HEK293 (cell line): ENCODE measurements around the gene PTPRN2.
"Not testable (repeated sequence)": the region's sequence is repeated elsewhere in the genome, so short reads cannot be mapped to it uniquely, and the experiment has no call there.

Source experiments
- ATF2 ChIP-seq: fragments of 450-650 bp; formaldehyde crosslinking; IDR thresholded peaks from 2 replicates; pipeline ENCODE4 v1.5.1; 2016; ENCODE audit warnings: missing biosample characterization, missing genetic modification characterization, low read depth
- CTCF ChIP-seq: fragments of 450-650 bp; formaldehyde crosslinking; IDR thresholded peaks from 2 replicates; pipeline ENCODE4 v1.5.1; 2016; ENCODE audit warnings: missing biosample characterization, missing genetic modification characterization
- HOXD13 ChIP-seq: sonication (generic); formaldehyde crosslinking; IDR thresholded peaks from 2 replicates; pipeline ENCODE4 v1.8.0; 2022; ENCODE audit warnings: missing genetic modification reagents, borderline replicate concordance
- INSM2 ChIP-seq: fragments of 450-650 bp; formaldehyde crosslinking; IDR thresholded peaks from 2 replicates; pipeline ENCODE4 v1.5.1; 2016; ENCODE audit warnings: missing biosample characterization, missing genetic modification characterization
- ZBTB21 ChIP-seq: fragments of 450-650 bp; formaldehyde crosslinking; IDR thresholded peaks from 2 replicates; pipeline ENCODE4 v1.5.1; 2017; ENCODE audit warnings: missing biosample characterization, missing genetic modification characterization
- ZNF138 ChIP-seq: fragments of 450-650 bp; formaldehyde crosslinking; IDR thresholded peaks from 2 replicates; pipeline ENCODE4 v1.5.1; 2016; ENCODE audit warnings: missing biosample characterization, missing genetic modification characterization, borderline replicate concordance
- ZNF184 ChIP-seq: fragments of 450-650 bp; IDR thresholded peaks from 2 replicates; pipeline ENCODE4 v1.5.1; 2018; ENCODE audit warnings: missing biosample characterization, mild to moderate bottlenecking, missing genetic modification characterization
- ZNF37A ChIP-seq: fragments of 450-650 bp; IDR thresholded peaks from 2 replicates; pipeline ENCODE4 v1.5.1; 2018; ENCODE audit warnings: missing biosample characterization, missing genetic modification characterization
- ZNF654 ChIP-seq: fragments of 450-650 bp; formaldehyde crosslinking; IDR thresholded peaks from 2 replicates; pipeline ENCODE4 v1.5.1; 2016; ENCODE audit warnings: low read depth, missing biosample characterization, missing genetic modification characterization
- ZNF704 ChIP-seq: fragments of 450-650 bp; formaldehyde crosslinking; IDR thresholded peaks from 2 replicates; pipeline ENCODE4 v1.5.1; 2016; ENCODE audit warnings: missing biosample characterization, missing genetic modification characterization
- ZNF768 ChIP-seq: fragments of 450-650 bp; formaldehyde crosslinking; IDR thresholded peaks from 2 replicates; pipeline ENCODE4 v1.5.1; 2018; ENCODE audit warnings: missing biosample characterization, mild to moderate bottlenecking, missing genetic modification characterization
- TF ChIP-seq, protein P1 (sequence below): fragments of 450-650 bp; formaldehyde crosslinking; IDR thresholded peaks from 2 replicates; pipeline ENCODE4 v1.5.1; 2016; ENCODE audit warnings: missing biosample characterization, missing genetic modification characterization
- TF ChIP-seq, protein P2 (sequence below): fragments of 450-650 bp; formaldehyde crosslinking; IDR thresholded peaks from 2 replicates; pipeline ENCODE4 v1.5.1; 2017; ENCODE audit warnings: missing biosample characterization, missing genetic modification characterization

GRCh38 chr7:157701395-157702180, 886.0 kb downstream of the PTPRN2 start:
- TF ChIP-seq ZNF138 (tag by site-specific recombination); ZNF768; ZNF37A (tag by site-specific recombination); CTCF (tag by site-specific recombination); HOXD13 (CRISPR knock-in tag); ZNF184; ZNF654; ATF2 (tag by site-specific recombination); ZBTB21 (tag by site-specific recombination); INSM2 (tag by site-specific recombination); ZNF704 (tag by site-specific recombination): not testable (repeated sequence)
- TF ChIP-seq, protein P1, sequence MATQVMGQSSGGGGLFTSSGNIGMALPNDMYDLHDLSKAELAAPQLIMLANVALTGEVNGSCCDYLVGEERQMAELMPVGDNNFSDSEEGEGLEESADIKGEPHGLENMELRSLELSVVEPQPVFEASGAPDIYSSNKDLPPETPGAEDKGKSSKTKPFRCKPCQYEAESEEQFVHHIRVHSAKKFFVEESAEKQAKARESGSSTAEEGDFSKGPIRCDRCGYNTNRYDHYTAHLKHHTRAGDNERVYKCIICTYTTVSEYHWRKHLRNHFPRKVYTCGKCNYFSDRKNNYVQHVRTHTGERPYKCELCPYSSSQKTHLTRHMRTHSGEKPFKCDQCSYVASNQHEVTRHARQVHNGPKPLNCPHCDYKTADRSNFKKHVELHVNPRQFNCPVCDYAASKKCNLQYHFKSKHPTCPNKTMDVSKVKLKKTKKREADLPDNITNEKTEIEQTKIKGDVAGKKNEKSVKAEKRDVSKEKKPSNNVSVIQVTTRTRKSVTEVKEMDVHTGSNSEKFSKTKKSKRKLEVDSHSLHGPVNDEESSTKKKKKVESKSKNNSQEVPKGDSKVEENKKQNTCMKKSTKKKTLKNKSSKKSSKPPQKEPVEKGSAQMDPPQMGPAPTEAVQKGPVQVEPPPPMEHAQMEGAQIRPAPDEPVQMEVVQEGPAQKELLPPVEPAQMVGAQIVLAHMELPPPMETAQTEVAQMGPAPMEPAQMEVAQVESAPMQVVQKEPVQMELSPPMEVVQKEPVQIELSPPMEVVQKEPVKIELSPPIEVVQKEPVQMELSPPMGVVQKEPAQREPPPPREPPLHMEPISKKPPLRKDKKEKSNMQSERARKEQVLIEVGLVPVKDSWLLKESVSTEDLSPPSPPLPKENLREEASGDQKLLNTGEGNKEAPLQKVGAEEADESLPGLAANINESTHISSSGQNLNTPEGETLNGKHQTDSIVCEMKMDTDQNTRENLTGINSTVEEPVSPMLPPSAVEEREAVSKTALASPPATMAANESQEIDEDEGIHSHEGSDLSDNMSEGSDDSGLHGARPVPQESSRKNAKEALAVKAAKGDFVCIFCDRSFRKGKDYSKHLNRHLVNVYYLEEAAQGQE (tag by site-specific recombination), result not testable (repeated sequence)
- TF ChIP-seq, protein P2, sequence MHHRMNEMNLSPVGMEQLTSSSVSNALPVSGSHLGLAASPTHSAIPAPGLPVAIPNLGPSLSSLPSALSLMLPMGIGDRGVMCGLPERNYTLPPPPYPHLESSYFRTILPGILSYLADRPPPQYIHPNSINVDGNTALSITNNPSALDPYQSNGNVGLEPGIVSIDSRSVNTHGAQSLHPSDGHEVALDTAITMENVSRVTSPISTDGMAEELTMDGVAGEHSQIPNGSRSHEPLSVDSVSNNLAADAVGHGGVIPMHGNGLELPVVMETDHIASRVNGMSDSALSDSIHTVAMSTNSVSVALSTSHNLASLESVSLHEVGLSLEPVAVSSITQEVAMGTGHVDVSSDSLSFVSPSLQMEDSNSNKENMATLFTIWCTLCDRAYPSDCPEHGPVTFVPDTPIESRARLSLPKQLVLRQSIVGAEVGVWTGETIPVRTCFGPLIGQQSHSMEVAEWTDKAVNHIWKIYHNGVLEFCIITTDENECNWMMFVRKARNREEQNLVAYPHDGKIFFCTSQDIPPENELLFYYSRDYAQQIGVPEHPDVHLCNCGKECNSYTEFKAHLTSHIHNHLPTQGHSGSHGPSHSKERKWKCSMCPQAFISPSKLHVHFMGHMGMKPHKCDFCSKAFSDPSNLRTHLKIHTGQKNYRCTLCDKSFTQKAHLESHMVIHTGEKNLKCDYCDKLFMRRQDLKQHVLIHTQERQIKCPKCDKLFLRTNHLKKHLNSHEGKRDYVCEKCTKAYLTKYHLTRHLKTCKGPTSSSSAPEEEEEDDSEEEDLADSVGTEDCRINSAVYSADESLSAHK, result not testable (repeated sequence)
